Nucleus accumbens (tissue), 56 donors: ENCODE measurements around the gene MMP24OS.
A peak's percentile ranks its signal among the peaks of the same experiment; 100 is the strongest.

Experiments used
- DNase-seq, 56 donors: peaks; one replicate each; lab custom pipeline; 2025; lab: John Stamatoyannopoulos, UW

Gene MMP24OS

DNA sequence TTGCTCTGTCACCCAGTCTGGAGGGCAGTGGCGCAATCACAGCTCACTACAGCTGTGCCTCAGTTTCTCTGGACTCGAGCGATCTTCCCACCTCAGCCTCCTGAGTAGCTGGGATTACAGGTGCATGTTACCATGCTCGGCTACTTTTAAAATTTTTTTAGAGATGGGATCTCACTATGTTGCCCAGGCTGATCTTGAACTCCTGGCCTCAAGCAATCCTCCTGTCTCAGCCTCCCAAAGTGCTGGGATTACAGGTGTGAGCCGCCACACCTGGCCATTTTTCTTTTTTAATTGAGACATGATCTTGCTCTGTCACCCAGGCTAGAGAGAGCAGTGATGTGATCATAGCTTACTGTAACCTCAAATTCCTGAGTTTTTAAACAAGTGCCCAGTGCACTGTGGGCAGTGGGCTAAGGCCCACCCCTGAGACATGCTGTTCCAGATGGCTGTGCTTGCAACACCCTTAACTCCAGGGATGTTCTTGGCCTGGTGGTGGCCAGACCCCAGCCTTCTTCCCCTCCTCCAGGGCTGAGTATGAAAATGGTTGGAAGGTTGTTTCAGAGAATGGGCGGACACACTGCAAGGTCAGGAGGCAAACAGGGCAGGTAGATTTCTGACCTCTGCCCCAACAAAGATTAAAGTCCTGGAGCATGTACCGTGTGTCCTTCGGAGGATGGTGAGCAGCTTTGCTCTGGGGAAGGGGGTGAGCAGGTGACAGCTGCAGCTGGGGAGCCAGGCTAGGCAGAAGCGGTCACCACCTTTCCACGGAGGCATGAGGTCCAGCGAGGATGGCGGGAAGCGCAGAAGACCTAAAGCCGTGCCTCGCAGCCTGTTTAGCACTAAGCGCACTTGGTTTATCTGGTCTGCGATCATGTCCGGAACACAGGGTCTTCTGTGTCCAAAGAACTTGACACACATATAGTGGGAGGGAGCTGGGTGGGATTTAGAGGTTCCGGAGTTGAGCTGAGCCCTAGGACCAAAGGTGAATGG lies 15.7 kb upstream of the MMP24OS start:
- no peak for DNase-seq

DNA sequence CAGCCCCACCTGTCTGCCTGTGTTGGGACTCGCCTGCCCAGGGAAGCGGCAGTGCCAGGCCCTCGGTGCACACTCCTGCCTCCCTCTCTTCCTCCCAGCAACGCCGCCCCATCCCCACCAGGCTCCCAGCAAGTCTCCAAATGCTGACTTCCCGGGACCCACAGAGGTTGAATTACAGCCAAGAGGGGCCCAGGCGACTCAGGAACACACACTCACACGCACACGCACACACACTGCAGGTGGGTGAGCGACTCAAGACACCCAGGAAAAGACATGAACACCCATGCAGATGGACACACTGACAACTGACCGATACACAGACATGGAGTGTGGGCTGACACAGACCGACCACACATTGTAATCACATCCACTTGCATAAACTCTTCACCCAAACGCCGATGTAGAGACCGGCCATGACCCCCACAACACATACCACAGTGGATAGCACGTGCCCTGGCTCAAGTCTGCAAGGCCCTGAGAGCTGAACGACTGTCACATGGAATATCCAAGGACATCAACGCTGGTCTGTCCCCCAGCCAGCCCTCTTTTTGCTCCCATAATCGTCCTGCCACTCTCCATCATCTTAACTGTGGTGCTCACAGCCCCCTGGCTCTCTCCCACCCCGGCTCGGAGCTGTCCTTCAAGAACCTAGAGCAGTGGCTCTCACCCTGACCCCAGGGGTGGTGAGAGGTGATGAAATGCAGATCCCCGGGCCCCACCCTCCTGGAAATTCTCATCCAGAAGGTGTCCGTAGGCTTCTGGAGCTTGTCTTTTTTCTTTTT lies 14.8 kb upstream of the MMP24OS start:
- no peak for DNase-seq

DNA sequence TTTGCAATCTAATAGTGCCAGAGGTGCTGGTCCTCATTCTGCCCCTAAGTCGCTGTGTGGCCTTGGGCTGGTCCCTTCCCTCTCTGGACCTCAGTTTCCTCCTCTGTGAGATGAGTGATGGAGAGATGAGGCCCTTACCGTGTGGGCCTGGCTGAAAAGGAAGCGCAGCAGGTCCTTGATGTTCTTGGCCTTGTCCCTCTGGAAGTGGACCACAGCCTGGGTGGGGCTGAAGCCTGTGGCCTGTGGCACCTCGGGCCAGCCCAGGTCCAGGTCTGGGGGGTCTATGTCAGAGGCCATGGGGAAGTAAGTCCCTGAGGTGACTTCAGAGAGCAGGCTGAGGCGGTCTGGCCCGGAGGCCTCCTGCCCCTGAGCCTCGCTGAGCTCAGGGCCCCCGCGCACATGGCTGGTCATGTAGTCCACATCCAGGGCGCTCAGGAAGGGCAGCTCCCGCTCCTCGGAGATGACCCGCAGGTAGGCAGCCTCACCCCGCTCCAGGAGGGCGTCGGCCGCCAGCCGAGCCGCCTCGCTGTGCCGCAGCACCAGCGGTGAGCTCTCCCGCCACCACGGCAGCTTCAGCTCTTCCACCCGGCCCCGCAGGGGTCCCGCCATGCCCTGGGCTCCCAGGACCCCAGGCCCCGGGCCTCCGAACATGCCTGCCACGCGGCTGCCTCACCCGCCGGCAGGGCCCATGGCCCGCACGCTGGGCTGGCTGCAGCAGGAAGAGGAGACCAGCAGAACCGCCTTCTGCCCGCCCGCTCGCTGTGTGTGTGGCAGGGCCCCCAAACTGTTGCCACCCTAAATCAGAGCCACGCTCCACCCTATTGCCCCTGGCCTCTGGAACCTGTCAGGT lies 14.0 kb upstream of the MMP24OS start, which contains the start of gene FAM83C:
Gene FAM83C (minus strand): TSS at position 772 of the 850 bp plus-strand sequence. CDS start 121 bp downstream, at position 651.
- DNase-seq: no peak

DNA sequence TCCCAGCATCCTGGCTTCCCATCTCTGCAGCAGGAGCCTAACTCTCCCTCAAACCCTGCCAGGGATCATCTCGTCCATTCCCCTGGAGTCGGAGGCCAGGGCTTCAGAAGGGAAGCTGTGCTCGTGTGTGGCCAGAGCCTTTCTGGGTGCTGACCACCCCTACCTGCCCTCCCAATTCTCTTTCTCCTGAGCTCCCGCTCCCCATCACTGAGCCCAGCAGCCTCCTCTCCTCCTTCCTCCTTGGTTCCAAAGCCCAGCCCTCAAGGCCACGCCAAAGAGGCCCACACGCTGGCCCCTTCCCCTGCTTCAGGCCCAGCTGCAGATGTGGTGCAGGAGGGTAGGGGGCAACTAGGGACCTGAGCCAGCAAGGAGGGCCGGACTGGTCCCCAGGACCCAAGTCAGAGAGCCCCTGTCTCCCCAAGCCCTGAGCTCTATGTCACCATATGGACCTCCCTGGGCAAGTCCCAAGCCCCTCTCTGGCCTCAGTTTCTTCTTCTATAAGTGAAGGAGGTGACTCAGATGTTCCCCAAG lies 13.0 kb upstream of the MMP24OS start:
- no peak for DNase-seq

DNA sequence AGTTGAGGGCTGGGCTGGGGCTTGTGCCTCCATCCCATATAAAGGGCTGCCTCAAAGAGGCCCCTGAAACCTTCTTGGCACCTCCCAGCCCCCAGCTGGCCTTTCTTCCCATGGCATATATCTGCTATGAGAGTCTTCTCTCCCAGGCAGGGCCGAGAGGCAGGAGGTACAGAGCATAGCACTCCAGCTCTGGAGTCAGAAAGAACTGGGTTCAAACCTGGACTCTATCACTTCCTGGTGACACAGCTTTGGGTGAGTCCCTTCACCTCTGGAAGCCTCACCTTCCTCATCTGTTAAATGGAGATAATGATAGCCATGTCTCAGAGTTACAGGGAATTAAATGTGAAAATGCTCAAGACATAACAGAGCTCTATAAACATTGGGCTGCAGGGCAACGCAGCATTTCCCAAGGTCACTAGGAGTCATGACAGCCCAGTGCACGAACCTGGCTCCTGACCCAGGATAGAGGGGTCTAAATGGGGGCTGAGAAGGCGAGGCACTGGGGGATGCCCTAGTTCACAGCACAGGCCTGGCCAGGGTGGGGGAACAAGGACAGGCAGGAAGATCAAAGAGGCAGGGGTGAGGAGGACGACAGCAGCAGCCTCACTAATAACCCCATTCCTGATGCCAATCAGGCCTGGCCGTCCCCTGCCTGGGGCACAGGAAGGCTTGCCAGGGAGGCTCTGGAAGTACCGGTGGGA lies 12.4 kb upstream of the MMP24OS start:
- DNase-seq: no peak

DNA sequence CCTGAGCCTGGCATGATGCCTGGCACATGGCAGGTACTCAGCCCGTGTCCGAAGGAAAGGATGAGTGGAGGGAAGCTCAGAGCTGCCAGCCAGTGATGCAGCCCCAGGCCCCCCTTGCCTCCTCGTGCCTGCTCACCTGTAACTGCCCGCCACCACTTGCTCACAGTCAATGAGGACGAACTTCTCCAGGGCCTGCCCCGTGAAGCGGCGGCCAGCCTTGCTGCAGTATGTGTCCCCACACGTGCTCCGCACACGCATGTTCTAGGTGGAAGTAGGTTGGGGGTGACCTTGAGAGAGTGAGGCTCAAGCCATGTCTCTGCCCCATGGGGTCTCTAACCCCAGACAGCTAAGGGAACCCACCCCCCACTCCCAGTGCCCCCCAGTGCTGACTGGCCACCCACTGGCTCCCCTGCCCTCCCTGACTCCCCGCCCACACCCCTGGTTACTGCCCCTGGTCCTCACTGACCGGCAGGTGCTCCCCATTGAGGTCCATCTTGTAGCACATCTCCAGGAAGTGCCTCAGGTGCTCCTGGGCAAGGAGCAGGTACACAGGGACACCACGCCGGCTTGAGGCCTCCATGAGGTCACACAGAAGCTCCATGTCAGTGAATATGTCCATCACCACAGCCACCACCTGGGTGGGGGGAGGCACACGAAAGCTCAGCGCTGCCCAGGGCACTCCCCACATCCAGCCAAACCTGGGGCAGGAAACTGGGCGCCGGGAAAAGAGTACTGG lies 10.6 kb upstream of the MMP24OS start:
- no peak for DNase-seq

DNA sequence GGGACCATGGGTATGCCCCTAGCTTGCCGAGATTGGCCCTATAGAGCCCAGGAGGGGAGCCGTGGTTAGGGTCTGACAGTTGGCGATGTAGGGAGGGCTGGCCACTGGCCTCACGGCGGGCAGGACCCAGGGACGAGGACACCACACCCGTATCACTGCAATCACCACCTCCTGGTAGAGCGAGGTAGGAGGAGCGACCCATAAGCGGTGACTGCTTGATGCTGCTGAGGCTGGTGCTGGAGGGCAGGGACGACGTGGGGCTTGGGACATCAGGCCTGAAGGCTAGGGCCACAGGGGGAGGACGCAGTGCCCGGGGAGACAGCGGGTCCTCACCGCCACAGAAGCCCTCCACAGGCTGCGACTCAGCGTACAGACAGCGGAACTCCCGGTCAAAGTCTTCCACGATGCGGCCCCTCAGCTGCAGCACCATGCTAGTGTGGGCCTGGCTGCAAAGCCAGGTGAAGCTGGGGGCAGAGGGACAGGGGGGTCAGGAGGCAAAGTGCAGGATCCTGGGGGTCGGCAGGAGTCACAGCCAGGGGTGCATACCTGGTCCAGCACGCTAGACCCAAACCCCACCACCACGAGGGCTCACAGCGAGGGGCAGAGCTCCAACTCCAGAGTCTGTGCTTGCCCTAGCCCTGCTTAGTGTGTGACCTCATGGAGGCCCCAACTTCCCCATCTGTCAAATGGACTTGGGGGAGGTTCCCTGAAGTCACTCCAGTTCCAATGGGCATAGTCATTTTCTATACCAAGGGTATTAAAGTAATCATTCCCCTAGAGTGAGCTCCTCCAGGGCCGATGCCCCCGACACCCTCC lies 9.8 kb upstream of the MMP24OS start:
- no peak for DNase-seq

DNA sequence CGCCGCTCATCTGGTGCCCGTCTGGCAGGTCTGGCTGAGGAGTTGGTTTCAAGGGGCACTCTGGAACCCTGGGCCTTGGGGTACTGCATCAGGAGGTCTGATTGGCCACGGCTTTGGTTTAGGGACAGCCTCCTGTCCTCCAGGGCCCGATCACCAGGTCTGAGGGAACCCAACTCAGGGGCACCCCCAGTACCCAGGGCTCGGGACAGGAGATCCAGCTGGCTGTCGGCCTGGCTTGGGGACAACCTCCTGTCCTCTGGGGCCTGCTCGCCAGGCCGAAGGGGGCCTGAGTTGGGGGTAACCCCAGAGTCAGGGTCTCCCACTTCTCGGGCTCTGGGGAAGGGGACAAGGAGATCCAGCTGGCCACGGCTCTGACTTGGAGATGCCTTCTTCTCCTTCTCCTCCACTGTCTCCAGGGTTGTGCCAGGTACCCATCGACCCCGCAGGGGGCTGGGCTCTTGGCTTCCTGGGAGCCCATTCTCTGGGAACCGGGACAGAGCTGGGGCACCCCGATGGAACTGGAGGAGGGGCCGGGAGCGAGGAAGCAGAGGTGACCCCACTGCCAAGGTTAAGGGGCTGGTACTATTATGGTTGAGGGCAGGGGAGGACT lies 9.1 kb upstream of the MMP24OS start:
- no peak for DNase-seq

DNA sequence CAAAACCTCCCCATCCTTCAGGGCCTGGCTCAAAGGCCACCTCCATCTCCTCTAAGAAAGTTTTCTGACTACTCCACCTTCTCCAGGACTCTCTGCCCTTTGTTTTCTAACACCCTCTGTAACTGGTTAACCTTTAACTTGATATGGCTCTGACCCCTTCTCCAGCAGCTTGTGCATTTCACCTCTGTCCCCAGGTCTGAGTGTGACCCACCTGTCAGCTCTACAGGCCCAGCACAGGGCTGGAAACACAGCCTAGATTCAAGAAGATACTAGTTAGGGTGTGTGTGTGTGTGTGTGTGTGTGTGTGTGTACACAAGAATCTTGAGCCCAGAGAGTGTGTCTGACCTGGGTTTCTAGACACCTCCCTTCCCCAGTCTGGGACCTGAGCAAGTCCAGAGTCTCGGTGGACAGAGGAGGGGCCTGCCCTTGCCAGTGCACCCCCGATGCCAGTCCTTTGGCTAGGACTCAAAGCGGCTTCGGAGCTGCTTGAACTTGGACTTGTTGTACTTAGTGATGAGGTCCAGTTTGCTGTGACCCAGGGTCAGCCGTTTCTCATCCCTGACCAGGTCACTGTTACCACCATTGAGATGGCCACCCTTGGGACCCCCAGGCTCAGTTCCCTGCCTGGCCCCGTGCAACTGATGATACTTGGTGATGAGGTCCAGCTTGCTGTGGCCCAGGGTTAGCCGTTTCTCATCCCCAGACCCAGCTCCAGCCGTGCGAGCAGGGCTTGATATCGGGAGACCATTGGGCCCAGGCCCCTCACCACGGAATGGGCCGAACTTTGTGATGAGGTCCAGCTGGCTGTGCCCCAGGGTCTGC lies 8.4 kb upstream of the MMP24OS start:
- DNase-seq: no peak

DNA sequence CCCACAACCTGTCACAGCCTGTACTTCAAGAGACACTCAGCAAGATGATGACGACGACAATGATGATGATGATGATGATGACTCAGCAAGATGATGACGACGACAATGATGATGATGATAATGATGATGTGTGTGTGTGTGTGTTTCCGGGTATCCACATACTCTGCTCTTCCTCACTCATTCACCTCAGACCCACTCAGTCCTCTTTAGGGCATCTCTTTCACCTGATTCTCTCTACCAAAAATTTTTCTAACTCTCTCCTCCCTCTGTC lies 7.8 kb upstream of the MMP24OS start:
- no peak for DNase-seq

DNA sequence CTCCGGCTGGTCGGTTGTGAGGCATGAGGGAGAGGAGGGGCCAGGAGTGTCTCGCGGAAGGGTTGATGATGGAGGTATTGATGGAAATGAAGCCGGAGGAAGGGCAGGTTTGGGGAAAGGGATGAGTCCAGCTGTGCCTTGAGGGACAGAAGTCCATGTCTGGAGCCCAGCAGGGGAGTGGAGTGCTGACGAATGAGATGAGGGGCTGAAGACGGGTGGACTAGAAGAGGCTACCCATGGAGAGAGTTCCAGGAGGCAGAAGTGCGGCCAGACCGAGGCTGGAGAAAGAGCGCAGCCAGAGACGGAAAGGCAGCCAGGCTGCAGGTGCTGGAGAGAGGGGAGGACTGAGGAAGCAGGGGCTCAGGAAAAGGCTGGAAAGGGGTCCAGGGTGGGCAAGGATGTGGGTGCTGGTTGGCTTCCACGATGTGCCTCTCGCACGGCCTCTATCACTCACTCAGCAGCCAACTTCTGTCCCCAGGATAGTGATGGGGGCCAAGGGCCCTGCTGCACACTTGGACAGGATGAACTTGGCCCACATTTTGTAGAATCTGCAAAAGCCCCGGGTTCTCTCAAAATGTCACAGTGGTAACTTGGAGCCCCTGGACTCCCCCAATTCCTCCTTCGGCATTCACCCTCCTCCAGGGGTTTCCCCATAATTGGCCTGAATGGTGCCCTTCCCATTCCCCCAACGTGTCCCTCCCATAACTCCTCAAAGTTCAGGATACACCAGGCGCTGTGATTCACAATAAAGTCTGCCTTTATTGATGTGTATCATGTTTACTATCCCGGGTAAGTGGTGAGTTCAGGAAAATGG lies 7.3 kb upstream of the MMP24OS start:
- DNase-seq: peak in 6 of 56 donors; percentile 22 to 46 (median 40)

DNA sequence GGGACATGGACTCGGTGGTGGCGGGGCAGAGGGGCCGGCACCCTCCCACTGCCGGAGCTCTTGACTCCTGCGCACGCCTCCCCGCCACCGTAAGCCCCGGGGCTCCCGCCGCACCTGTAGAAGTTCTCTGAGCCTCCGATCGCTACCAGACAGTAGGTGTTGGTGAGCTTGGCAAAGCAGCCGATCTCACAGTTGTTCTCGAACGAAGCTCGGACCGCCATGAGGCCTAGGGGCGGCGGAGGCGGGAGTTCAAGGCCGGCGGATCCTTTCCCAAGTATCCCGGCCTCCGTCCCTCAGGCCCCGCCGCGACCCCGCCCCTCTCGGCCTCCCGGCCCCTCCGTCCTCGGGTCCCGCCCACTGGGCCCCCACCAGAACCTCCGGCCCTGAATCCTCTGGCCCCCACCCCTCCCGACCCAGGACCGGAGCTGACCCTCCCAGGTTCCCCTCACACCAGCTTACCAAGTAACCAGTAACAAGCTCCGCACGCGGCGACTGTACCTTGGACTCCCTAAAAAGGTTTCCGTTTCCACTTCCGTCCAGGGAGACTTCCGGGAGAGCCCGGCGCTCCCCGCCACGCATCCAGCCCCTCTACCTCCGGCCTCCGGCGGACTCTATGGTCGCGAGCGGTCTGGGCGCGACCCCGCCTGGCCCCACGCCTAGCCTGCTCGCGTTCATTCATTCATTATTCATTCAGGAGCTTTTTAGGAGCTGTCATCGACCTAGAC lies 6.5 kb upstream of the MMP24OS start, which contains the start of gene EIF6:
Gene EIF6 (minus strand): TSS at position 506 of the 725 bp plus-strand sequence. CDS start 285 bp downstream, at position 221.
- DNase-seq: peak in 54 of 56 donors; percentile 18 to 84 (median 68)

DNA sequence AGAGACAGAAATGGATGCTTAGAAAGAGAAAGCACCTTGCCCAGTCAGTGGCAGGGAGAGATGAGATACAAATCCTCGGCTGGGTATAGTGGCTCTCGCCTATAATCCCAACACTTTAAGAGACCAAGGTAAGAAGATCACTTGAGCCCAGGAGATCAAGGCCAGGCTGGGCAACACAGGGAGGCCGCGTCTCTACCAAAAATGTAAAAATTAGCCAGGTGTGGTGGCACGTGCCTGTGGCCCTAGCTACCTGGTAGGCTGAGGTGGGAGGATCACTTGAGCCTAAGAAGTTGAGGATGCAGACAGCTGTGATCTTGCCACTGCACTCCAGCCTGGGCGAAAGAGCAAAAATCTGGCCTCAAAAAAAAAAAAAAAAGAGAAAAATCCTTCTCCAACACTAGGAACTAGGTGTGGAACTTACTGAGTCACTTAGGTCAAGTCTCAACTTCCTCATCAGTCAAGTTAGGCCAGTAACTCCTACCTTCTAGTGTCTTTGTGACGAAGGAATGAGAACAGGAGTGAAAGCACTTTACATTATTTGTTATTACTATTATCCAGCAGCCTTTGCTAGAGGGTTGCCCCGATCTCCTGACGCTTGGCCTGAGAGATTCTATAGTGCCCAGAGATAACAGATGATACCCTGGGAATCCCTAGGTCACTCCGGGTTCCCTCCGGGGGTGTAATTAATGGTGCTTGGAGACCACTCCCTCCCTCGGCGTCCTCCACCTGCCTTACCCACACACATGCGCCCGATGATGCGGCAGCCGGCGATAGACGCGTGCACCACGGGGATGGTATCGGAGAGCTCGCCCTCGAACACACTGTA lies 5.7 kb upstream of the MMP24OS start:
- no peak for DNase-seq

DNA sequence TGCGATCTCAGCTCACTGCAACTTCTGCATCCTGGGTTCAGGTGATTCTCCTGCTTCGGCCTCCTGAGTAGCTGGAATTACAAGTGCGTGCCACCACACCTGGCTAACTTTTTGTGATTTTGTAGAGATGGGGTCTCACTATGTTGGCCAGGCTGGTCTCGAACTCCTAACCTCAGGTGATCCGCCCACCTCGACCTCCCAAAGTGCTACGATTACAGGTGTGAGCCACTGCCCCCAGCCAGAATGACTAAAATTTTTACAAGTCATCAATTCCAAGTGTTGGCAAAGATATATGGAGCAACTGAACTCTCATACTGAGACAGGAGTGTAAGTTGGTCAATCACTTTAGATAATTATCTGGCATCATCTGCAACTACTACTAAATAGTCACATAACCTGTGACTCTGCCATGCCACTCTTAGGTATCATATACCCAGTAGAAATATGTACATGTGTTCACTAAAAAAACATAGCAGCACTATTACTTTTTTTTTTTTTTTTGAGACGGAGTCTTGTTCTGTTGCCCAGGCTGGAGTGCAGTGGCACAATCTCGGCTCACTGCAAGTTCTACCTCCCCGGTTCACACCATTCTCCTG lies 3.7 kb upstream of the MMP24OS start:
- no peak for DNase-seq
